ENCODE results near the gene ADGRG1.

Gene ADGRG1

GRCh38 chr16:57606147-57606846 lies 22.1 kb upstream of the ADGRG1 start:
- no peak for DNase-seq

- no peak for DNase-seq
These were observed 21.5 kb upstream of the ADGRG1 start for GRCh38 chr16:57606847-57607501.

GRCh38 chr16:57607676-57608461 lies 20.6 kb upstream of the ADGRG1 start:
- no peak for DNase-seq

GRCh38 chr16:57608462-57609113 lies 19.8 kb upstream of the ADGRG1 start:
- DNase-seq: no peak

- no peak for DNase-seq
These were observed 18.7 kb upstream of the ADGRG1 start for GRCh38 chr16:57609541-57610401.

GRCh38 chr16:57610611-57611010 lies 17.8 kb upstream of the ADGRG1 start:
- no peak for DNase-seq

GRCh38 chr16:57611181-57611580 lies 17.2 kb upstream of the ADGRG1 start:
- no peak for DNase-seq

GRCh38 chr16:57611706-57612105 lies 16.7 kb upstream of the ADGRG1 start:
- no peak for DNase-seq

- no peak for DNase-seq
These were observed 15.9 kb upstream of the ADGRG1 start for GRCh38 chr16:57612494-57612893.

- DNase-seq: no peak
These were observed 14.9 kb upstream of the ADGRG1 start for GRCh38 chr16:57613514-57613913.

- no peak for DNase-seq
These were observed 13.9 kb upstream of the ADGRG1 start for GRCh38 chr16:57614536-57614935.

- DNase-seq: no peak
These were observed 13.5 kb upstream of the ADGRG1 start for GRCh38 chr16:57614944-57615343.

- DNase-seq: no peak
These were observed 12.6 kb upstream of the ADGRG1 start for GRCh38 chr16:57615813-57616212.

- no peak for DNase-seq
These were observed 12.2 kb upstream of the ADGRG1 start for GRCh38 chr16:57616241-57616640.

- DNase-seq: no peak
These were observed 11.6 kb upstream of the ADGRG1 start for GRCh38 chr16:57616876-57617275.

- no peak for DNase-seq
These were observed 10.8 kb upstream of the ADGRG1 start for GRCh38 chr16:57617604-57618111.

- DNase-seq: no peak
These were observed 9.9 kb upstream of the ADGRG1 start for GRCh38 chr16:57618296-57619132.

GRCh38 chr16:57619133-57619605 lies 9.3 kb upstream of the ADGRG1 start:
- DNase-seq: no peak

GRCh38 chr16:57619606-57620334 lies 8.7 kb upstream of the ADGRG1 start:
- DNase-seq: no peak
